Inflammatory macrophage treated with lipopolysaccharide for 1 hour (primary cell): ENCODE measurements around the gene KLC1.
"Not testable (repeated sequence)": the region's sequence is repeated elsewhere in the genome, so short reads cannot be mapped to it uniquely, and the experiment has no call there.

ENCODE experiments used
- DNase-seq, 2 donors: peaks; one replicate each; pipeline ENCODE4 v3.0.0-alpha.2; 2020 to 2022

Gene KLC1

DNA sequence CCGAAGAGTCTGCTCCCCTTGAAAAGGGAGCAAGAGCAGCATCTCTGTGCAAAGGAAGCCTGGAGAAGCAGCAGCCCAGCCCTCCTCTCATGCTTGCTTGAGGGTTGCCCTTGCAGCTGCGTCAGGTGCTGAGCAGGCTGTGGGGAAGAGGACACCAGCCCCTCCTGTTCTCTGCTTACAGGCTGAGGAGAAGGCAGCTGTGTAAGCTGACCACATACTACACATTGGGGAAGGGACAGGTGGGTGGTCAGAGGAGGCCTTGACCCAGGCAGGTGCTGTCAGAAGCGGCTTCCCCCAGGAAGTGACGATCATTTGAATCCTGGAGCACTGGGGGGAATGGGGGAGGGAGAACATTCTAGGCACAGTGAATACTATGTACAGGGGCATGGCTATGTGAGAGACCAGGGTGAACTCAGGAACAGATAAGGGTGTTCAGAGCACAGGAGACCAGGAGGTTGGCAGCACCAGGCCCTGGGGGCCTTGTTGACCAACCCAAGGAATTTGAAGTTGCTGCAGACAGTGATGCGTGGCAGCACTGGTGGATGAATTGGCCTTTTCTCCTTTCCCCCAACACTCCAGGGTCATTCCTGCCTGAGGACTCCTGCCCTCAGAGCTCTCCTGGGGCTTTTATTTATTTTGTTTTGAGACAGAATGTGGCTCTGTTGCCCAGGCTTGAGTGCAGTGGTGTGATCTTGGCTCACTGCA is 2.7 kb upstream of the KLC1 start:
- no peak for DNase-seq

DNA sequence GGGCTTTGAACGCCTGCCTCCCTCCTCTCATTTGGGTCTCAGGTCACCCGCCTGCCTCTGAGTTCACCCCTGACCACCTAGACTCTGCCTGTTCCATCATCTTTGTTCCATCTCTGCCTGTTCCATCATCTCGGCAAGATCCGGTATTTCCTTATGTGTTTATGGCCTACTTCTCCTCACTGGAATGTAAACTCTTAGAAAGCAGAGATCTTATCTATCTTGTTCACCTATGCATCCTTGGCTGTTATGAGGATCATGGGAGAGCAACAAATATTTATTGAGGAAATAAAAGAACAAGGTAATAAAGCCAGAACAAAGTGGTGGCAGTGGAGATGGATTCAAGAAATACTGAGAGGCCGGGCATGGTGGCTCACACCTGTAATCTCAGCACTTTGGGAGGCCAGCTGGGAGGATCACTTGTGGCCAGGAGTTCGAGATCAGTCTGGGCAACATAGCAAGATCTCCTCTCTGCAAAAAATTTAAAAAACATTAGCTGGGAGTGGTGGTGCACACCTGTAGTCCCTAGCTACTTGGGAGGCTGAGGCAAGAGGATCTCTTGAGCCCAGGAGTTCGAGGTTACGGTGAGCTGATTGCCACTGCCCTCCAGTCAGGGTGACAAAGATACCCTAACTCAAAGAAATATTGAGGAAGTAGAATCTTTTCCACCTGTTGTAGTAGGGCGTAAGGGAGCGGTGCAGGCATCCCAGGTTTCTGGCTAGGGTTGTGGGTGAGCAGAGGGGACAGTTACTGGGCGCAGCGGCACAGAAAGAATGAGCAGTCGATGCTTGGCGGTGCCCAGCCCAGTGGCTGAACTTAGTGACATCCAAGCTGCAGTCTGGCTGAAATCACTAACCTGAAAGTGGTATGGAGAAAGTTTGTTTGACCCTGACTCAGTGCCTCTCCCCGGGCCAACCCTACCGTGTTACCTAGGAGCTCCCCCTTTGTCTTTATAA is 1.7 kb upstream of the KLC1 start:
- DNase-seq, result no peak

DNA sequence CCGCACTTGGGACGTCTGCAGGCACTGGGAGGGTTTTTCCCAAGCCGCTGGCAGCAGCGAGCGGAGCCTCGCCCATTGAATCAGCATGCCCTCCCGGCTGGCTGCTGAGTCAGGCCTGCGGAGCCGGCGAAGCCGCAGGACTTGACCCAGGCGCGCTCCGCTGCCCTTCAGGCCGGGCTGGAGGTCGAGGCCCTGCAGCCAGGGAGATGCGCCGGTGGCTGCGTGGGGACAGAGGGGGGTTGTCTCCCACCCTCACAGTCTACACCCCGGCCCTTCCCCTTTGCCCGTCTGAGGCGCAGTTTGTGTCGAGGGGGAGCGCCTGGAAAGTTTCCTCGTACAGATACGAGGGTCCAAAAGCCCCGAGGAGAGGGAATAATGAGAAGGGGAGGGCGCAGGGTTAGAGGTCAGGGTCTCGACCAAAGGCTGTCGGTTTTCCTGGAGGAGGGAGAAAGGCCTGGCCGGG is 759 bp upstream of the KLC1 start:
- DNase-seq, result peak; percentile 79 to 82

DNA sequence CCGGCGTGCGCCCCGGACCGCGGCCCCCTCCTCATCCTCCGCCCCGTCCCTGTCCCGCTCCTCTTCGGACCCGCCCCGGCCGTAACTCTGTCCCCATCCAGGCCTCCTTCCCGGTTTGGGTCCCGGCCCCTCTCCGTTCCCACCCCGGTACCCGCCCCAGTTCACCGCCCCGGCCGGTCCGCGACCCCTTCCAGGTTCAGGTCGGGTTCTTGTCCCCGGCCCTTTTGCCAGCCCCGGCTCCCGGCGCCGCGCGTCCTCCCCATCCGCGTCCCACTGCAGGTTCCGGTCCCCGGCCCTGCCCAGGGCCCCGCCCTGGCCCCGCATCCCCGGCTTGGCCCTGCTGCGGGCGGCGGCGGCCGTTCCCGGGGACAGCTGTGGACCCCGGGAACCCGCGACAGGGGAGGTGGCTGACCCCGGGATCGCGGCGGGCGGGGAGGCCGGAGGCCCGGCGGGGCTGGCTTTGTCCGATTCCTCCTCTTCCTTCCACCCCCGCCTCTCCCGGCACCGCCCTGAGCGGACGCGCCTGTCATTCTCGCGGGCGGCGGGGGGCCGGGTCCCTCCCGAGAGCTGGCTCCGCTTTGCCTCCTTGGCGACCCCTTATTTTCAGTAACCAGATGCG is 601 bp downstream of the KLC1 start:
- DNase-seq, result peak; percentile 53 to 58

DNA sequence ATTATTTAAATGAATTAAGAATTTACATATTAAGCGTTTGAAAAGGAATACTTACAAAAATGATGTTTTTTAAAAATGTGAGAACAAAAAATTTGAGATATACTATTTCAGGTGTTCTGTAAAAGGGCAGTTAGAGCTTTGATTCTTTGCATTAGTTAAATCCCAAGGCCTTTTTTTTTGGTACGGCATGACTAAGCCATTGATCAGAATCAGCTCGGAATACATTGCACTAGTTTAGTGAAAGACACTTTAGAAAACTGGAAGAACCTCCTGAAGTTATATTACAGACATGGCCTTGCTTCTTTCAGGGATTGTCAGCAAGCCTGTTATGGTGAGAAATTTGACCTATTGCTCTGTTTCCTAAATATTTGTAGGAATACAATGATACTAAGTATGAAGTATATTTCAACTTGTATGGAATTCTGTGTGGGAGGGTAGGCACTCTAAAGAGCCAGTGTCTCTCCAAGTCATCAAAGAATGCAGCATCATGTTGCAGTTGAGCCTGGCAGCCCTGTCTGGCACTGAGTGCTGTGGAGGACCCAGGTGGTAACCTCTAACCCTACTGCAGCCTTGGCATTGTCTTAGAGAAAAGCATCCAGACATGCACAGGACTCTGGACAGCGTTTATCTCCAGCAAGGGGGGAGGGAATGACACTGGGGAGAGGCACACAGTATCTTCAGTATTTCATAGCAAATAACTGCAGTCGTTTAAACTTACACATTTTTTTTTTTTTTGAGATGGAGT is 1.5 kb downstream of the KLC1 start:
- no peak for DNase-seq

DNA sequence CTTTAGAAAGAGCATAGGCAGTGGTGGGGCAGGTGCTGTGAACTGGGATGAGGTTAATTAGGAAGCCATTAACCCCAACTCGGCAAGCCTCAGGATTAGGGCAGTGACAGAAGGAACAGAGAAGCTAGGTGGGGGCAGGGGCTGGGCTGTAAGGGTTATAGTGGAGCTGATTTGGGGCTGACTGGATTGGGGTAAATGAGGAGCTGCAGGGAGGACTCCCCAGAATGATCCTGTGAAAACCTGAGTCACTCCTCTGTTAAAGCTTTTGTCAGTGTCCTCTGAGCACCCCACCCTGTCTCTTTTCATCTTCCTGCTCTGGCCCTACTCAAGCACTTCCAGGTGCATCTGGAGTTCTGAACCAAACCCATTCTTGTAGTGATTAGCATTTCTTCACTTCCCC is 4.4 kb downstream of the KLC1 start:
- DNase-seq, result no peak

DNA sequence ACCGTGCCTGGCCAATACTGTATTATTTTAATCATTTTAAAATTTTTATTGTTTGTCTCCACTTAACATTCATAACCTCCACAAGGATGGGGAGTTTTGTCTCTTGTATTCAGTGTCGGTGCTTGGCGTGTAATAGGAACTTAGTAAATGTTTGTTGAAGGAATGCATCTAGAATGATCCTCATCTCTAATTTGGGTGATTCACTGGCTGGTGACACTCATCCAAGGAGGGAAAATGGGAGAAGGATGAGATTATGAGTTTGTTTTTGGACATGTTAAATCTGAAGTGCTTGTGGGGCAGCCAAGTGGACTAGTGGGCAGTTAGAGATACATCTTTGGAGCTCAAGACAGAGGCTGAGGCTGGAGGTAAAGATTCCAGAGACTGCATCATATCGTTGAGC is 5.1 kb downstream of the KLC1 start:
- DNase-seq, result no peak

DNA sequence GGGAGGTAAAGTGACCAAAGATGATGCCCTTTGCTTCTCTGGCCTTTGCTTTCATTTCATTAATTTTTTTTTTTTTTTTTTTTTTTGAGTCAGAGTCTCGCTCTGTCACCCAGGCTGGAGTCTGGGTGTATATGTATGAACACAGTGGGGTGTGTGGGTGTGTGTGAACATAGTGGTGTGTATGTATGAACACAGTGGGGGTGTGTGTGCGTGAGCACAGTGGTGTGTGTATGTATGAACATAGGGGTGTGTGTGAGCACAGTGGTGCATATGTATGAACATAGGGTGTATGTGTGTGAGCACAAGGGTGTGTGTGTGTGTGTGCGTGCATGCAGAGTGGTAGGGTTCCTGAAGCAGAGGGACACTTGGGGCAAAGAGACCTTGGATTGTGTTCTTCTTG is 9.6 kb downstream of the KLC1 start:
- no peak for DNase-seq

DNA sequence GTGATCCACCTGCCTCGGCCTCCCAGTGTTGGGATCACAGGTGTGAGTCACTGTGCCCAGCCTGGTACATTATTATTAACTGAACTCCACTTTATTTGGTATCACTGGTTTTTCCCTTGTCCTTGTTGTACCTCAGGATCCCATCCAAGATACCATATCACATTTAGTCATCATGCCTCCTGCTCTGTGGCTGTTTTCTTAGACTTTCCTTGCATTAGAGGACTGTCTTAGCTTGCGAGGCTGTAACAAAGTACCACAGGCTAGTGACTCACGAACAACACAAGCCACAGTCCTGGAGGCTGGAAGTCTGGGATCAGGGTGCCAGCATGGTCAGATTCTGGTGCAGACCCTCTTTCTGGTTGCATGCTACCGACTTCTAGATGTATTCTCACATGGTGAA is 12.2 kb downstream of the KLC1 start:
- DNase-seq, result no peak

DNA sequence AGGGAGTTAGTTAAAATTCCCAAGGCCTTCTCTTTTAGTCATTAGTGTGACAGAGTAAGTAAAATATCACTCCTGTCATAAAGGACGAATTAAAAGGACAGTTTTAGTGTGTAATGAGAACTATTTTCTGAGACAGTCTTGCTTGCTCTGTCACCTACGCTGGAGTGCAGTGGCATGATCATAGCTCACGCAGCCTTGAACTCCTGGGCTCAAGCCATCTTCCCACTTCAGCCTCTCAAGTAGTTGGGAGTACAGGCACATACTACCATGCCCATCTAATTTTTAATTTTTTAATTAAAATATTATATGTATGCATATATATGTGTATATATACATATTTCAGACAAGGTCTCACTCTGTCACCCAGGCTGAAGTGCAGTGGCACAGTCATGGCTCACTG is 17.2 kb downstream of the KLC1 start:
- DNase-seq, result no peak

DNA sequence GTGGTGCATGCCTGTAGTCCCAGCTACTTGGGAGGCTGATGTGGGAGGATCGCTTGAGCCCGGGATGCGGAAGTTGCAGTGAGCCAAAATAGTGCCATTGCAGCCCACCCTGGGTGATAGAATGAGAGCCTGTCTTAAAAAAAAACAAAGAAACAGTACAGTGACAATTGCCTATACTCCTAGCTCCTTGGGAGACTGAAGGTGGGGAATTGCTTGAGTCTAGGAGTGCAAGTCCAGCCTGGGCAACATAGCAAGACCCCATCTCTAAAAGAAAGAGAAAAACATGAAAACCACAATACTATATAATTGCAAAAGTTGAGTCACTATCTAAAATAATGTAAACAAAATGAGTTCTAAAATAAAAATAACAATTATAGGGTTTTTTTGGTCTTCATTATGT is 20.0 kb downstream of the KLC1 start:
- no peak for DNase-seq

DNA sequence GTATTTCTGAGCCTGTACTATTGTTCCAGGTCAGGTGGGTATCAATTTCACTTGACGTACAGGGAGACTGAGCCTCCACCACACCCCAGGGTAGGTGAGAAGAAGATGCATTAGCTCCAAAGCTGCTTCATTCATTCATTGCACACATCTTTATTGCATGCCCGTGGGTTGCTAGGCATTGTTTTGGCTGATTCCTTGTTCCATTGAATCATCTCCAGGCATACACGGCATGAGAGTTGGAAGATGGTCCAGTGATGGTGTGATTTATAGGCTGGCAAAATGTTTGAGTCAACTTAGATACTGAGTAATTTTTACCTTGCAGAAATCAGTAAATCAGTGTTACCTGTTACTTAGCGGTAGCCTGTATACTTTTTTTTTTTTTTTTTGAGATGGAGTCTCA is 21.2 kb downstream of the KLC1 start:
- no peak for DNase-seq

DNA sequence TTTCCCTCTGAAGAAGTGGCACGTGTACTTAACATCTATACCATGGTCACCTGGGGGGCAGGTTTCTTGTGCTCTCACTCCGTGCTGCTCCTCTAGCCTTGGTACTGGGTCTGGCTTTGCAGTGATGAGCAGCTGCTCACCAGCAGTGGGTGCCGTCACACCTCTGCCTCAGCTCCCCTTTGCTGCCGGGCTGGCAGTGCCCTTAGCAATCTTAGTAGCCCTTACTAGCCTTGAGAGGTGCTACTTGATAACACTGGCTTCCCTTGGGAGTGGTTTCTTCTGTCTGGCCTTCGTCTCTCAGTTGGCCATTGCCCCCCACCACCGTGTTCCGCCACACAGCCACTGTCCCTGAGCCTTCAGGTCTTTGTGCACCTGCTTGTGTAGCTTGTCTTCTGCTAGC is 22.6 kb downstream of the KLC1 start:
- DNase-seq, result no peak

DNA sequence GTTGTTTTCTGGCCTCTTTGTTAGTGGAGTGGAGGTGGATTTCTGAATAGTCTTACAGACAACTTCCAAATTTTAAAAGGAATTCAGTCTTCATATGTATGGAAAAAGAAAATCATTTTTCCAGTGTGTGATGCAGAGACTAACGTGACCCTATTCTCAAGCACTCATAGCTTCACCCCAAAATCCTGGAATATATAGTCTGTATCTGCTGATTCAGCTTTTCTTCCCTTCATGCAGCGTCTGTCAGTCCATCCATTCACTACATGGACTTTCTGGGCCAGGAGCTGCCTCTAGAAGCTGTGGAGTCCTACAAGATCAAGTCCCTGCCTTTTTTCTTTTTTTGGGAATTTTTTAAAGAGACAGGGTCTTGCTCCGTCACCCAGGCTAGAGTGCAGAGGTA is 23.8 kb downstream of the KLC1 start:
- DNase-seq, result no peak

DNA sequence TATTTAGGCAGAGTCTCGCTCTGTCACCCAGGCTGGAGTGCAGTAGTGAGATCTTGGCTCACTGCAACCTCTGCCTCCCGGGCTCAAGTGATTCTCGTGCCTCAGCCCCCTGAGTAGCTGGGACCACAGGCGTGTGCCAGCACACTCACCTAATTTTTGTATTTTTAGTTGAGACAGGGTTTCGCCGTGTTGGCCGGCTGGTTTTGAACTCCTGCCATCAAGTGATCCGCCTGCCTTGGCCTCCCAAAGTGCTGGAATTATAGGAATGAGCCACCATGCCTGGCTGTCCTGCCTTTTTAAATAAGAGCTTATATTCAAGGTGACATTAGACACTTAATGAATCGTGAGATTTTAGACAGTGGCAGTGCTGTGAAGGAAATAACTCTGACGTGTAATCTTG is 24.3 kb downstream of the KLC1 start:
- DNase-seq, result not testable (repeated sequence)

DNA sequence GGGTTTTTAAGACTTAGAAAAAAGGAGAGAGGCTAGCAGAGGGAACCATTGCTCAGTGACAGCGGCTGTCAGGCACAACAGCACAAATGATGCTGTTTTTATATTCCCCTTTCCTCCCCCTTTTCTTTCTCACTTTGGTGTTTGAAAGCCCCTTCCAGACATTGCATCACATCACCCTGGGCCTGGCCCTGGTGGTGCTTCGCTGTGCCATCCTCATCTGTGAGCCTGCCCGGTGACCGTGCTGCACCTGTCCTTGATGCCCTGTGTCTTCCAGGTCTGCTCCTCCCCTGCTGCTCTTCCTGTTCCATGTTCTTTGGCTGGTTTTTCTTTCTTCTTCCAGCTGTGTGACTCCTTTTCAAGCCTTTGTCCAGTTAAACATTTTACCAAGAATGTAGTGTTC is 24.8 kb downstream of the KLC1 start:
- DNase-seq, result no peak

DNA sequence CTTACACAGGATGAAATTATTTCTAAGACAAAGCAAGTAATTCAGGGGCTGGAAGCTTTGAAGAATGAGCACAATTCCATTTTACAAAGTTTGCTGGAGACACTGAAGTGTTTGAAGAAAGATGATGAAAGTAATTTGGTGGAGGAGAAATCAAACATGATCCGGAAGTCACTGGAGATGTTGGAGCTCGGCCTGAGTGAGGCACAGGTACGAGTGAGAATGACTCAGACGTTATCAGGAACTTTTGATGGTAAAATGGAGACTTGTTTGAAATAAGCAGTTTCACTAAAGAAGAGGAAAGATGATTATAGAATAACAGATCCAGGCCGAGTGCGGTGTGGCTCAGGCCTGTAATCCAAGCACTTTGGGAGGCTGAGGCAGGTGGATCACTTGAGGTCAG is 25.6 kb downstream of the KLC1 start:
- DNase-seq, result no peak

DNA sequence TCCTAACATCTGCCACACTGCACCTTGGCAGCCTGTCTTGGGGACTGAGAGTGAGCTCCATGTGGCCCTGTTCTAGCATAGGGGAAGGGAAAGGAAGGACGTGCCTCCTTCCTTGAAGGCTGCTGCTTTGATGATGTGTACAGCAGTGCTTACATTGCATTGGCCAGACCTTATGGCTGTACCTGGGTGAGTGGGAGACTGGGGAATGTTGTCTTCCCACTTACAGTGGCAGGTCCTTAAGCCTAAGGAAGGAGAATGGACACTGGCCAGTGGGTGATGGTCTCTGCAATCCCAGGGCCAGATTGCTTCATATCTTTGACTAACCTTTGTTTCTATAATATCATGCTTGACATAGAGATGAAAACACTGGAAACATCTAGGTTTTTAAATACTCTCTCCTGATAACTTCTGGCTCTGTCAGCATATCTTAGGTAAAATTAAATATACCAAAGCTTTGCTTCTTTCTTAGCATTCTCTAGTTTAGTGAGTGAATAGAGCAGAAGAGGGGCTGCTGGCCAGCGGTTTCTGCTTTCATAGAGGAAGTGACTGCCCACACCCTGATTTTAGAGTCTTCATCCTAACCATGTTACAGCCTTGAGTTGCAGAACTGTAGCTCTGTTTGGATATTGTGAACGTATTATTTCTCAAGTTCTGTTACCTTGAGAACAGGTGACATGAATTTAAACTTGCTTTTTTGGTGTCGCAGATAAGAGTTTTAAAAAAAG is 27.2 kb downstream of the KLC1 start:
- peak; percentile 49 to 50 for DNase-seq

DNA sequence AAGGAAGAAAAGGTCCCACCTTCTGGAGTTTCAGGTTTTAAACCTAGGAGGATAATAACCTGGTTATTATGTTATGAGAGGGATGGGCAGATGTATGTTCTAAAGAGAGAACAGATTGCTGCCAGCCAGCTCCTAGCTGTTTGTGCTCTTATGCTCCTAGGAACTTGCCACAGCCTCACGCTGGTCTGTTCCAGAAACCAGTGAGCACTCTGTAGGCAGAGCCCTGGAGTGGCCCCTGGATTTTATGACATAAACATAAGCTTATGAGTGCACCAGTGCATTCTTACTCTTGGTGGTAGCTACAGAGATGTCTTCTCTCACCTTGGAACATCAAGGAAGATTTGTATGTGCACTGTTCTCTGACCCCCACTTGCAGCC is 27.7 kb downstream of the KLC1 start:
- DNase-seq, result no peak

DNA sequence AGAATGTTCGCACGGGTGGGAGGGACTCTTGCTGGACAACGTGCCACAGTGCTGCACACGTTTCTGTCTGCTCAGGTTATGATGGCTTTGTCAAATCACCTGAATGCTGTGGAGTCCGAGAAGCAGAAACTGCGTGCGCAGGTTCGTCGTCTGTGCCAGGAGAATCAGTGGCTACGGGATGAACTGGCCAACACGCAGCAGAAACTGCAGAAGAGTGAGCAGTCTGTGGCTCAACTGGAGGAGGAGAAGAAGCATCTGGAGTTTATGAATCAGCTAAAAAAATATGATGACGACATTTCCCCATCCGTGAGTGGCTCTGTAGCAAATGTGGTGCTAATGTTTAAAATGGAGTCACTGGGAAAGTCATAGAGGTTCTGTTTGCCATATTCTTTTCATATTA is 28.5 kb downstream of the KLC1 start:
- DNase-seq, result peak; percentile 46 to 61

DNA sequence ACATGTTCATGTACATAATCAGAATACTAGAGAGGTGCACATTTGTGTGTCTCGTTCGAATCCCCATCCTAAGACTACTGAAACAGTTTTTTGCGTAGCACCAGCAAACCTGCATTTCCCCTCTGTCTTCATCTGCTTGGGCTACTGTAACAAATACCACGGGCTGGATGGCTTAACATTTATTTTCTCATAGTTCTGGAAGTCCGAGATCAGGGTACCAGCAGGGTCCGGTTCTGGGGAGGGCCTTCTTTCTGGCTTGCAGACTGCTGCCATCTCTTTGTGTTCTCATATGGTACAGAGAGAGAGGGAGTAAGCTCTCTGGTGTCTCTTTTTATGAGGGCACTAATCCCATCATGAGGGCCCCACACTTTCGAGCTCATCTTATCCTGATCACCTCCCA is 30.6 kb downstream of the KLC1 start:
- no peak for DNase-seq

DNA sequence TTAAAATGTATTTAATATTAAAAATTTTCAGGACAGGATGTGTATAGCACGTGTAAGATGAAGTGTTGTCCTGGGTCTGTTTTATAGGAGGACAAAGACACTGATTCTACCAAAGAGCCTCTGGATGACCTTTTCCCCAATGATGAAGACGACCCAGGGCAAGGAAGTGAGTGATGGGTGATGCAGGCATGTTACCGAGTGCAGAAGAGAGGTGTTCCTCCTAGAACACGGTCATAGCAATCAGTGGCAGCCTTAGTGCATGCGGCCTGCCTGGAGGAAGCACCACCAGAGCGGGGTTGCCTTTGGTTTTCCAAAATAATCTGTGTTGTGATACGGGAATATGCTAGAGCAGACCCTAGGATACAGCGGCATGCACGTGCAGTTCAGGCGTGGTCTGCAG is 33.0 kb downstream of the KLC1 start:
- DNase-seq, result no peak
